Stomach (tissue), 4 donors: Measurements from ENCODE around the gene LGR5.

Experiments used
- EP300 ChIP-seq: sonication (generic); formaldehyde crosslinking; IDR thresholded peaks from one replicate; pipeline ENCODE4 v1.6.1; 2017; ENCODE audit warnings: antibody characterized with exemption
- POLR2AphosphoS5 ChIP-seq, 3 donors: sonication (generic); formaldehyde crosslinking; IDR thresholded peaks; one replicate each; pipeline ENCODE4 v1.6.1; 2016; ENCODE audit warnings: antibody characterized with exemption in 3 of 3
- TF ChIP-seq, protein P1 (sequence below), 7 experiments: fragments of 450-650 bp in 4 of 7; fragments of 200-600 bp in 3 of 7; sonication (generic) in 3 of 7; IDR thresholded peaks; one replicate each; pipeline ENCODE4 v1.5.1; 2016 to 2019; ENCODE audit warnings: antibody characterized with exemption in 7 of 7, control low read depth in 2 of 7, mild to moderate bottlenecking in 1 of 7

GRCh38 chr12:71578694-71579258 lies 139.2 kb downstream of the LGR5 start:
- TF ChIP-seq, protein P1, sequence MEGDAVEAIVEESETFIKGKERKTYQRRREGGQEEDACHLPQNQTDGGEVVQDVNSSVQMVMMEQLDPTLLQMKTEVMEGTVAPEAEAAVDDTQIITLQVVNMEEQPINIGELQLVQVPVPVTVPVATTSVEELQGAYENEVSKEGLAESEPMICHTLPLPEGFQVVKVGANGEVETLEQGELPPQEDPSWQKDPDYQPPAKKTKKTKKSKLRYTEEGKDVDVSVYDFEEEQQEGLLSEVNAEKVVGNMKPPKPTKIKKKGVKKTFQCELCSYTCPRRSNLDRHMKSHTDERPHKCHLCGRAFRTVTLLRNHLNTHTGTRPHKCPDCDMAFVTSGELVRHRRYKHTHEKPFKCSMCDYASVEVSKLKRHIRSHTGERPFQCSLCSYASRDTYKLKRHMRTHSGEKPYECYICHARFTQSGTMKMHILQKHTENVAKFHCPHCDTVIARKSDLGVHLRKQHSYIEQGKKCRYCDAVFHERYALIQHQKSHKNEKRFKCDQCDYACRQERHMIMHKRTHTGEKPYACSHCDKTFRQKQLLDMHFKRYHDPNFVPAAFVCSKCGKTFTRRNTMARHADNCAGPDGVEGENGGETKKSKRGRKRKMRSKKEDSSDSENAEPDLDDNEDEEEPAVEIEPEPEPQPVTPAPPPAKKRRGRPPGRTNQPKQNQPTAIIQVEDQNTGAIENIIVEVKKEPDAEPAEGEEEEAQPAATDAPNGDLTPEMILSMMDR (IDR thresholded peaks at IDR 0.05), result no peak
- no peak for TF ChIP-seq EP300
- TF ChIP-seq POLR2AphosphoS5 (IDR thresholded peaks at IDR 0.05), result no peak
